Cardiac muscle cell (in vitro differentiated cells and primary cell): Measurements from ENCODE around the gene KPNA2. TPM values are rescaled to one million over a fixed set of nuclear protein-coding genes. Genes with fewer than 3 reads are reported as not detected.

Experiments used
- DNase-seq, 2 donors: peaks; one replicate each; pipeline versions ENCODE4 v3.0.0 to v3.0.0-alpha.2; 2010 to 2017; ENCODE audit warnings: low read depth in 1 of 2, low spot score in 1 of 2
- H3K27ac ChIP-seq: fragments of 200-600 bp; sonication (generic); 2 replicates; pipeline ENCODE4 v1.5.1; 2016
- H3K27me3 ChIP-seq: fragments of 200-600 bp; sonication (generic); 2 replicates; pipeline ENCODE4 v1.6.0; 2016; ENCODE audit warnings: control low read depth
- H3K36me3 ChIP-seq: fragments of 200-600 bp; sonication (generic); 2 replicates; pipeline ENCODE4 v1.5.1; 2016; ENCODE audit warnings: control low read depth
- H3K4me1 ChIP-seq: fragments of 200-600 bp; sonication (generic); 2 replicates; pipeline ENCODE4 v1.8.1; 2017; ENCODE audit warnings: low read depth, mild to moderate bottlenecking, mixed run types
- H3K4me3 ChIP-seq: fragments of 200-600 bp; sonication (generic); 2 replicates; pipeline ENCODE4 v1.5.1; 2016; ENCODE audit warnings: mild to moderate bottlenecking
- H3K9me3 ChIP-seq: fragments of 200-600 bp; sonication (generic); 2 replicates; pipeline ENCODE4 v1.5.1; 2017; ENCODE audit warnings: low read depth, mild to moderate bottlenecking, control low read depth
- polyA plus RNA-seq: library from polyadenylated mRNA; unstranded; fragments of >200 nt; fragmentation: Nextera tagmentation; extraction: Ambion mirVana; gene quantifications from 2 replicates; pipeline ENCODE4 v1.2.1, GENCODE V29; 2016
- total RNA-seq: library from RNA; depleted of rRNA; stranded (reverse); fragments of >200 nt; gene quantifications from 2 replicates; pipeline ENCODE4 v1.2.3, GENCODE V29; 2016
- TF ChIP-seq, protein P1 (sequence below): IDR thresholded peaks from 2 replicates; pipeline ENCODE4 v1.5.1; 2012; ENCODE audit warnings: low read depth, mild to moderate bottlenecking, low read length

The KPNA2 gene
- total RNA-seq: 64.2 and 200 TPM in 2 replicates
- polyA plus RNA-seq: 129 and 452 TPM in 2 replicates

- peaks cover 8% of the 10 kb centered on the region for H3K4me1 ChIP-seq
- H3K27me3 ChIP-seq: no peaks in the 10 kb centered on the region
- H3K9me3 ChIP-seq: no peaks in the 10 kb centered on the region
- TF ChIP-seq, protein P1, sequence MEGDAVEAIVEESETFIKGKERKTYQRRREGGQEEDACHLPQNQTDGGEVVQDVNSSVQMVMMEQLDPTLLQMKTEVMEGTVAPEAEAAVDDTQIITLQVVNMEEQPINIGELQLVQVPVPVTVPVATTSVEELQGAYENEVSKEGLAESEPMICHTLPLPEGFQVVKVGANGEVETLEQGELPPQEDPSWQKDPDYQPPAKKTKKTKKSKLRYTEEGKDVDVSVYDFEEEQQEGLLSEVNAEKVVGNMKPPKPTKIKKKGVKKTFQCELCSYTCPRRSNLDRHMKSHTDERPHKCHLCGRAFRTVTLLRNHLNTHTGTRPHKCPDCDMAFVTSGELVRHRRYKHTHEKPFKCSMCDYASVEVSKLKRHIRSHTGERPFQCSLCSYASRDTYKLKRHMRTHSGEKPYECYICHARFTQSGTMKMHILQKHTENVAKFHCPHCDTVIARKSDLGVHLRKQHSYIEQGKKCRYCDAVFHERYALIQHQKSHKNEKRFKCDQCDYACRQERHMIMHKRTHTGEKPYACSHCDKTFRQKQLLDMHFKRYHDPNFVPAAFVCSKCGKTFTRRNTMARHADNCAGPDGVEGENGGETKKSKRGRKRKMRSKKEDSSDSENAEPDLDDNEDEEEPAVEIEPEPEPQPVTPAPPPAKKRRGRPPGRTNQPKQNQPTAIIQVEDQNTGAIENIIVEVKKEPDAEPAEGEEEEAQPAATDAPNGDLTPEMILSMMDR: no peak
- peak within 1 kb of the TSS; percentile 95 for H3K27ac ChIP-seq
- H3K4me3 ChIP-seq: peak within 1 kb of the TSS; percentile 85
- peaks cover 16% of the 10 kb centered on the region for H3K36me3 ChIP-seq
- peak; percentile 98 to 99 for DNase-seq
These were observed at the start of gene KPNA2 for GRCh38 chr17:68035523-68036303. TSS of gene KPNA2 (plus strand) at chr17:68035735. CDS start at chr17:68037133, 1,398 bp downstream.

GRCh38 chr17:67990909-67991308 is 44.6 kb upstream of the KPNA2 start:
- Histone ChIP-seq H3K36me3 (no peaks in the 10 kb centered on the region), H3K4me1 (no peaks in the 10 kb centered on the region), H3K9me3 (no peaks in the 10 kb centered on the region), H3K27me3 (no peaks in the 10 kb centered on the region), H3K27ac (no peak overlapping the region), H3K4me3 (no peak overlapping the region)
- TF ChIP-seq, protein P1: no peak
- no peak for DNase-seq

GRCh38 chr17:67992548-67993152 is 42.9 kb upstream of the KPNA2 start:
- Histone ChIP-seq H3K27me3 (peaks cover 4% of the 10 kb centered on the region), H3K36me3 (no peaks in the 10 kb centered on the region), H3K4me3 (peak overlapping the region; percentile 88), H3K9me3 (no peaks in the 10 kb centered on the region), H3K27ac (peak overlapping the region; percentile 87), H3K4me1 (no peaks in the 10 kb centered on the region)
- peak in 1 of 2 donors; percentile 5 for DNase-seq
- TF ChIP-seq, protein P1: no peak

- DNase-seq: peak; percentile 91
- Histone ChIP-seq H3K27me3 (peaks cover 4% of the 10 kb centered on the region), H3K36me3 (no peaks in the 10 kb centered on the region), H3K4me3 (peak overlapping the region; percentile 88), H3K4me1 (no peaks in the 10 kb centered on the region), H3K27ac (peak overlapping the region; percentile 89), H3K9me3 (no peaks in the 10 kb centered on the region)
- TF ChIP-seq, protein P1: no peak
These were observed 42.2 kb upstream of the KPNA2 start for GRCh38 chr17:67993153-67993997.

DNA sequence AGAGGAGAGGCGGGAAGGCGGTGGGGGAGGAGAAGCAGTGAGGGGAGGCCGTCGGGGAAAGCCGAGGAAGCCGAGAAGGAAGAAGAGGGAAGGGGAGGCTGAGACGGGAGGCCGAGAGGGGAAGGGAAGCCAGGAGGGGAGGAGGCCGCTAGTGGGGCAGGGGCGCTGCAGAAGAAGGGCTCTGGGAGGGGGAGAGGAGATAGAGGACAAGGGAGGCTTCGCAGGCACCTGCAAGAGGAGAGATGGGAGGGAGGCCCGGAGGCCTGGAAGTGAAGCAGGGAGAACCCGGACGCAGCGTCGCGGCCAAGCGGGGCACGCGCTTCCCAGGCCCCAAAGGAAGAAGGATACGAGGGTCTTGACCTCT is 41.6 kb upstream of the KPNA2 start:
- Histone ChIP-seq H3K9me3 (no peaks in the 10 kb centered on the region), H3K36me3 (no peaks in the 10 kb centered on the region), H3K27ac (peak overlapping the region; percentile 89), H3K27me3 (peaks cover 4% of the 10 kb centered on the region), H3K4me1 (no peaks in the 10 kb centered on the region), H3K4me3 (peak overlapping the region; percentile 75)
- TF ChIP-seq, protein P1: no peak
- DNase-seq: peak in 1 of 2 donors; percentile 21
